Embryonic facial prominence (tissue), 1 donor: ENCODE data around the gene TKFC.

ENCODE experiments used
- DNase-seq: peaks from one replicate; pipeline ENCODE4 v3.0.0-alpha.2; 2016; ENCODE audit errors: extremely low spot score

The TKFC gene

DNA sequence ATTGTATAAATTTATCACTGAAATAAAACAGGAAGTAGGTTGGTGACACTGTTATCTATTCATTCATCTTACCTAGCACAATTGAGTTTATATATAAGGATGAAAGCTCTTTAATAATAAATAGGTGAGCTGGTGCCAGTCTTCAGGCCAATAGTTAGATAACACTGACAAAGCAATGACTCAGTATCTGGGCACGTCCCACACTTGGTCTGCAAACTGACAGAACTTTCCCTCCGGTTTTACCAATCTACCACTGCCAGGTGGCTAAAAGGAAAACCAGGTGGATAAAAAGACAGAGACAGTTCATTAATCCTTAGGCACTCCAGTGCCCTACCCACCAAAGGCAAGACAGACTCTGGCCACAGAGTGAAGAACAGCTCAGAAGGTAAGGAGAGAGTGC lies 17.8 kb upstream of the TKFC start:
- no peak for DNase-seq

GRCh38 chr11:61325649-61326414 lies 7.2 kb upstream of the TKFC start:
- DNase-seq: no peak

GRCh38 chr11:61327669-61328071 lies 5.4 kb upstream of the TKFC start:
- DNase-seq: no peak

DNA sequence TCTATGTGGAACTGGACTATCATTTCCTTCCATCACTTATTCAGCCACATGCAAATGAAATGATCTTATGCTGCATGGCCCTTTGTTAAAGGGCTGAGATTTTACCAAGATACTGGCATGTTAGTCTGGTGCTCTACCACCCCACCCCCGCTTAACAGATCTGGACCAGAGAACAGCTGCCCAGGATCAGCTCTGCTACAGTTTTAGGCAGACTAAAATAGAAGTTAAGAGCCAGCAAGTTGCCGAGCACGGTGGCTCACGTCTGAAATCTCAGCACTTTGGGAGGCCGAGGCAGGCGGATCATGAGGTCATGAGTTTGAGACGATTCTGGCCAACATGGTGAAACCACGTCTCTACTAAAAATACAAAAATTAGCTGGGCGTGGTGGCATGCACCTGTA lies 4.7 kb upstream of the TKFC start:
- DNase-seq: no peak

DNA sequence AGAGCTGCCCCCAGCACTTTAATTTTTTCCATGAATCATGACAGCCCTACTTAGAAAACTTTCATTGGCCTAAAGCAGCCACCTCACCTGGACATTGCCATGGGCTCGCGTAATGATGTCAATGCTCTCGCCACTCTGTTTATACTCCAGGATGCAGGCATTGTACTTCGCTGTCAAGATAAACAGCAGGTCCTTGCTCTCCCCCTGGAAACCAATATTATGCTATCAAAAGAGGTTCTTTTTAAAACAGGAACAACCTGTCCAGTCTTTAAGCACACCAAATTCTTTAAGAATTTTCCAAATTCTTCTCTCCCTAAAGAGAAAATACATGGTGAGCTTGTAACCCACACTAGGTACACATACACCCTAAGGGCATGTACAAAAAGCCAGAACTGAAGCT lies 3.2 kb upstream of the TKFC start:
- no peak for DNase-seq

DNA sequence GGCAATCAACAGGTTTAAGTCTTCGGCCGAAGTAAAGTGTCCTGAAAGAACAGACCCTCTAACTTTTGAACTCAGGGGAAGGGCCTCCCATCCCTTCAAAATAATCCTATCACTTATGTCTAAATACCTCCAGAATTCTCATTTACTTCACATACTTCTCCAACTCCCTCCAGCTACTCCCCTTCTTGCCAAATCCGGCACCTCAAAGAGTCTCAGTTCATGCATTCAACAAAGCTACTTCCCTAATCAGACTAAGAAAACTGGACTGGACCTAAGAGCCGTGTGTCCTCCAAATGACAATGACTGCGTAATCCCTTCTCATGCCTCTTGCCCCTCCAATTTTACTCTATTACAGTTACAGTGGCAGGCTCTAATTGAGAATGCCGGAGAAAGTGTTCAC lies 1.4 kb upstream of the TKFC start:
- no peak for DNase-seq

DNA sequence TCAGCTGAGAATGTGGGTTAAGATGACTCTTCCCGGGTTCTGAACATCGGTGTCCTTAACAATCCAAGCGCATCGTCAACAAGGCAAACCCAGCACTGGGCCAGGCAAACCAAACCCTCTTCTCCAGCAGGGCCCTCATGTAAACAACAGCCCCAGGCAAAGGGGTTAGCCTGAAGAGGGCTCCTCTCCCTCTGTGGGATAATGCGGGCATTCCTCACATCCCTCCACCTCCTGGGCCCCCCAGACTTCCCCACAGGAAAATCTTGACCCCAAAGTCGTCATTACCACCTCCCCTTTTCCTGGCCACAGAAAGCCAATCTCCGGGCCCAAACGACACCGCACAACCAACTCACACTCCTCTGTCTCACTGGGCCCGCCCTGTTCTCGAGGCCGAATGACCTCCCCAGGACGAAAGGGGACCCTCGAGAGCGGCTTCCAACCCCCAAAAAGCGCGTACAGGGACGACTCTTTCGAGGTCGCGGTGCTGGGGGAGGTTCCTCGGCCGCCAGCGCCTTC lies 689 bp upstream of the TKFC start:
- DNase-seq: no peak

DNA sequence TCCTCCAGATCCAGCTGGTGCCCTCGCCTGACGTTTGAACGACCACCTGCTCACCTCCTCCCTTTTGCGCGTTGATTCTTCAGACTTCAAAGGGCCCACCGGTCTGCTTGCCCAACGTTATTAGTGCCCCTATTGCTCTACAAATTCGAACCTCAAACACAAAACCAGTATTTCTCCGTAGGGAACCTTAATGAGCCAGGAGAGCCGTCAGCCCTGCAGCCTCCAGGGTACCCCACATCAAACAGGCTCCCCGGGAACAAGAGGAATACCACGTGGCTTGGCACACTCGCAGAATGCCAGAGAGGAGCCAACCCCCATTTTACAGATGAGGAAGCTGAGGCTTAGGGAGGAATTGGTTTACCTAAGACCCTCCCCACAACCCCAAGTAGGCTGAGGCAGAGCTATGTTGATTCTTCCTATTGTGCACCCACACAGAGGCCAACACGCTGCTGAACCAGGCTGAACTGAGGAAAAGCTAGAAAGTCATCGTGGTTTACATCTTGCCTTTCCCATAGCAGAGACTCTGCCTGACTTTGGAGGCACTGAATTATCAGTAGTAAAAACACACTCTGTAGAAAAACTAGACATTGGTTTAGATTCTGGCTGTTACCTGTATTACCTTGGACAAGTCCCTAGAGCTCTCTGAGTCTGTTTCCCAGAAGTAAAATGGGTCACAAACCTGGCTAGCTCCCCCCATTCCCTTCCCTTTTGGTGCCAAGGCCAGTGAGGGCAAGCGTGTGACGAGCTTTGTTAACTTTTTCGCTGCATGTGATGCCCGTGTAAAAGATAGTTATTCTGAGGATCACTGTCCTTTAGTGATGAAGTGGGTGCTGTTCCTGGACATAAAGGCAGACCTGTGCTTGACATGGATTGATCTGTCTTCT lies 764 bp downstream of the TKFC start:
- DNase-seq: no peak

- DNase-seq: no peak
Measured at GRCh38 chr11:61334434-61335354, 1.7 kb downstream of the TKFC start.

DNA sequence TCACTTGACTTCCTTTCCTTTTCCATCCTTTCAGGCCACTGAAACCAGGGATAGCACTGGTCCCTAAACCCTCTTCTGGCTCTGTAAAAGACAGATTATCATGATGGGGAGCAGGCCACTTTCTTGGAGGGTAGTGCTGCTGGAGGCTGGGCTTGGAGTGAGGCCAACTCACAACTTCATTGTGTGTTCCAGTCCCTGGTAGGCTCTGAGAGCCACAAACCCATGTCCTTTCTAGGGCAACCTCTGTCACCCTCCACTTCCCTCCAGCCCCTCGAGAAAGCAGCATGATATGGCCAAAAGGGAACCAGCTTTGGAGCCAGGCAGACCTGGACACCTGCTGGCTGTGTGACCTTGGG lies 2.3 kb downstream of the TKFC start:
- no peak for DNase-seq

DNA sequence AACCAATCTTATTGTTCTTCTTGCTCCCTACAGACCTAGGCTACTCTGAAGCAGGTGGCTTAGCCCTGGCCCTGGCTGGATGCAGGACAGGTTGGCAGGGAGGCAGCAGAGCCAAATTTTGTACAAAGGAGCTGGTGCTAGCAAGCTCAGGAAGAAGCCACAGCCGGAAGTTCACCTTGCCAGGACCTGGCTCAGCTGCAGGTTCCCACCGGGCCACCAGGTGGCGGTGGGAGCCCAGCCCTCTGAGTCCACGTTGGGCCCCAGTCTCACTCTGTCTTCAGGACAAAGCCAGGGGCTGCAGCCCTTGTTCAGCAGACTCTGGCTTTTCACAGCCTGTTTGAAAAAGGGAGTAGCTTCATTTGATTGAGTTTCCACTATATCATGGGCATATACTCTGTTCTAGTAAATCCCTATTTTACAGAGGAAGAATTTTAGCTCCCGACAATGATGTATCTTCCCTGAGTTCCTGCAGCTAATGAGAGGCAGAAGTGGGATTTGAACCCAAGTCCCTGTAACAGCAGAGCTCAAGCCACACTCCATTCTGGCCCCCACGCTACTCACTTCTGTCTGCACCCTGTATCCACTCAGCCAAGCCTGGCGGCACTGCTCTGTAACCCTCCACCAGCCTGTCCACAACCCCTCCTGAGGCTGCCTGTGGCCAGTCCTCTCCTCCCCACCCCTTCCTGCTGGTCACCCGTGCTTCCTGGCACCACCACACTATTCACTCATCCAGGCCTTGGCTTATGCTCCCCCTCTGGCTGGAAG lies 3.3 kb downstream of the TKFC start:
- DNase-seq: peak; percentile 36

DNA sequence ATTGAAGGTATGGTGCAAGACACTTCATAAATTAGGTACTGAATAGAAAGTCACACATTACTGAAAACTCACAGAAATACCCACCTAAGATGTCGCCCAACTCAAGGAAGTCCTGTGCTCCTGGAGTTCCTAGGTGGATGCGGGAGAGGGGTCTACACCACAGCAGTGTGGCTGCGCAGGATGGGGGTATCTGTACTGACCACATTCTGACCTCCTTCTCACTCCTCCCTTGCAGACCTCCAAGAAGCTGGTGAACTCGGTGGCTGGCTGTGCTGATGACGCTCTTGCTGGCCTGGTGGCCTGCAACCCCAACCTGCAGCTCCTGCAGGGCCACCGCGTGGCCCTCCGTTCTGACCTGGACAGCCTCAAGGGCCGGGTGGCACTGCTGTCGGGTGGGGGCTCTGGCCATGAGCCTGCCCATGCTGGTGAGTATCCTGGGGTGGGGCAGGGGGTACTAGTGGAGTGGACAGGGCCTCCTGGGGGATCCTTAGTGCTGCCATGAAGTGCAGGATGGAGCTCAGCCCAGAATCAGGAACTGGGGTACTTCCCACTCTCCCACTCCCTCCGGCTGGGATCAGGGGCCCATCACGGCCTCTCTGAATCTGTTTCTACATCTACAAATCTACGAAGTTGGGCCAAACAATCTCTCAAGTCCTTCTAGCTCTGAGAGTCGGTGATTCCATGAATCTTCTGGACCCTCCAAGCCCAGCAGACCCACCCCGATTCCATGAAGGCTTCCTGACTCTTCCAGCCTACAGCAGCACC lies 4.9 kb downstream of the TKFC start:
- DNase-seq: no peak

DNA sequence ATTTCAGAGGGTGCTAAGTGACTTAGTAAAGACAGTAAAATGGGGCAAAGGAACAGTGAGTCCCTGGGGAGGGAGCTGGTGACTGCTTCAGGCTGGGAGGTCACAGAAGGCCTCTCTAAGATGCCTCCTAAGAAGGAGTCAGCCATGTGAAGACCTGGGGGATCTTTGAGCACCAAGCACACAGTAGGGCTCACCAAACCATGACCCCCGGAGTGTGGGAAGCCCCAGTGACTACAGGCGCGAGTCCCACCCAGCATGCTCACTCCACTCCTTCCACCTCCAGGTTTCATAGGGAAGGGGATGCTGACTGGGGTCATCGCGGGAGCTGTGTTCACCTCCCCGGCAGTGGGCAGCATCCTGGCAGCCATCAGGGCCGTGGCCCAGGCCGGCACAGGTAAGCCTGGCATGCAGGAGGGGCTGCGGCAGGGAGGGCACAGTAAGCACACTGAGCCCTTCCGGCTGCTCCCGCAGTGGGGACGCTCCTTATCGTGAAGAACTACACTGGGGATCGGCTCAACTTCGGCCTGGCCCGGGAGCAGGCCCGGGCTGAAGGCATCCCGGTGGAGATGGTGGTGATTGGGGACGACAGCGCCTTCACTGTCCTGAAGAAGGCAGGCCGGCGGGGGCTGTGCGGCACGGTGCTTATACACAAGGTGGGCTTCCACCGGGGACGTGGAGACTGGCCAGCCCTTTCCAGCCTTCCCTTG lies 5.9 kb downstream of the TKFC start:
- no peak for DNase-seq

DNA sequence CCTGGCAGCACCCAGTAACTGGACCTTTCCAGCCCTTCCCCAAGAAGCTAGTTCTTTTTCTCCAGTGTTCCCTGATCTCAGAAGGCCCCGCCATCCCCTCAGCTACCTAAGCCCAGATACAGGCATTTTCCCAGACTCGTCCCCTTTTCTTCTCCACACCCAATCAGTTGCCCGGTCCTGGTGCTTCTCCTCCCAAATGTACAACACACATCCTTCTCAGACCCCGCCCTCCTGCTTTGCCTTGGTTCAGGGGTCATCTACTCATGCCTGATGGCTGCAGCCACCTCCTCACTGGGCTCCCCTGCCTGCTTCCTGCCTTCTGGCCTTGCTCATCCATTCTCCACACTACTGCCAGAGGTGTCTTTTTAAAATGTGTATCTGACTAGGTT lies 6.5 kb downstream of the TKFC start:
- DNase-seq: no peak

DNA sequence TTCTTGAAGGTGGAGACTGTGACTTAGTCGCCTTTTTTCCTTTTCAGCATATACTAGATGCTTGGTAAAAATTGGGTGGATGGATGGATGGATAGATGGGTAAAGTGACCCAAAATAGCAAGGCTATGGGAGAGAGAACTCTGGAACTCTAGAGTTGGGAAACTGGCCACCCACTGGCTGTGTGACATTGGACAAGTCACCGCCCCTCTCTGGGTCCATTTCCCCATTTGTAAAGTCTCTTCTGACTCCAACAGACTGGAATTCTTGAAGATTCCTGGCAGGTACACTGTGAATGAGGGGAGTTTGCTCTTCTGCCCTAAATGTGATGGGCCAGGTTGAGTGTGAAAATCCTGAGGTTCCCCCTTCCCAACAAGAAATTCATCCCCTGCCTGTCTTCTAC lies 8.0 kb downstream of the TKFC start:
- DNase-seq: no peak

DNA sequence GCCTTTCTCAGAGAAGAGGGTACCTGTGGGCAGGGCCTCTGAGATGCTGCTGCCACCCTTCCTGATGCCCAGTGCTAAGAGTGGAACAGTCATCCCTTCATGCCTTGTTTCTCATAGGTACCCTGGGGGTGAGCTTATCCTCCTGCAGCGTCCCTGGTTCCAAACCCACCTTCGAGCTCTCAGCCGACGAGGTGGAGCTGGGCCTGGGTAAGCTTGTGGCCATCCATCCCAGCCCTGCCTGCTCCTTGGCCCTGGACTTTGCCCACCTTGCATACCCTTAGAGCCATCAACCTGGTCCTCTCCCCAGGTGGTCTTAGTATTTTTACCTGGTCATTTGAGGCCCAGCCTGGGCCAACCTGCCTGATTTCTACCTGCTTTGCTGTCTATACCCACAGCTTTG lies 8.7 kb downstream of the TKFC start:
- DNase-seq: no peak

- no peak for DNase-seq
Measured at GRCh38 chr11:61342207-61342803, 9.3 kb downstream of the TKFC start.

- DNase-seq: no peak
Measured at GRCh38 chr11:61343792-61344745, 11.0 kb downstream of the TKFC start.
